ENCODE measurements around the gene MAML1. TPM values are rescaled to one million over a fixed set of nuclear protein-coding genes. Genes with fewer than 3 reads are reported as not detected.

Gene MAML1
- total and polyA plus RNA-seq, 10 of the 15 experiments (the other 5 are each of a cell fraction or from before 2014, with no cell fraction given) = 0.42 to 23.9 (median 7.3) TPM

GRCh38 chr5:179812135-179812825 lies 79.7 kb downstream of the MAML1 start (continued):
- no peak for TF ChIP-seq ZNF592 (IDR thresholded peaks at IDR 0.05)
- no peak for TF ChIP-seq TAF1 (IDR thresholded peaks at IDR 0.05; ENCODE audit: borderline replicate concordance, low read depth, low read length)
- TF ChIP-seq CHD4 (IDR thresholded peaks at IDR 0.05) = no peak
- TF ChIP-seq RUNX3 (IDR thresholded peaks at IDR 0.05; ENCODE audit: low read length) = no peak
- TF ChIP-seq PAX5 (IDR thresholded peaks at IDR 0.05; ENCODE audit: borderline replicate concordance, low read depth, low read length) = no peak

GRCh38 chr5:179812997-179813607 lies 80.5 kb downstream of the MAML1 start:
- Histone ChIP-seq H4K20me1 (ENCODE audit: control insufficient read depth, insufficient read depth) (no peaks in the 10 kb centered on the region), H3K36me3 (ENCODE audit: control insufficient read depth in 2 of 2, insufficient read depth in 2 of 2, low read length in 1 of 2) (no peaks in the 10 kb centered on the region; a peak in 1 of 4 replicates), H3K9me3 (replicated peaks; ENCODE audit: control insufficient read depth, insufficient read depth, low read length) (no peaks in the 10 kb centered on the region), H3K27me3 (replicated peaks in 1 of 2; ENCODE audit: control insufficient read depth in 2 of 2, insufficient read depth in 2 of 2, low read length in 1 of 2) (no peaks in the 10 kb centered on the region), H3K9ac (ENCODE audit: control insufficient read depth, insufficient read depth, low read length) (no peak overlapping the region), H3K4me1 (ENCODE audit: control insufficient read depth, insufficient read depth, low read length) (peaks cover 9% of the 10 kb centered on the region), H3K79me2 (ENCODE audit: control insufficient read depth, insufficient read depth, low read length) (no peaks in the 10 kb centered on the region), H3K4me2 (ENCODE audit: control insufficient read depth, insufficient read depth) (no peak overlapping the region), H3K27ac (ENCODE audit: control insufficient read depth, insufficient read depth) (no peak overlapping the region), H3K4me3 (no peak overlapping the region), H2AFZ (ENCODE audit: control insufficient read depth, low read depth, low read length) (no peak overlapping the region)
- RAD21 ChIA-PET (ENCODE audit: unreplicated experiment) = no interaction called here
- DNase-seq (ENCODE audit: low read depth, low spot score) = no peak
- FAIRE-seq = no peak
- ATAC-seq = no peak
- 98% methylated on average over 5 of the region's 5 CpGs for WGBS (ENCODE audit: insufficient coverage, insufficient replicate concordance, low lambda C conversion rate, missing lambda C conversion rate)
- POLR2A ChIA-PET = interaction anchor here (0.7 kb wide), 1 partner anchor 53 kb away, joined by 3 read pairs; no protein-coding TSS in a partner anchor
- intact Hi-C loops (cut with micrococcal nuclease; ENCODE audit: unreplicated experiment) (no loop called here), in situ Hi-C loops (cut with MboI) (loop anchor here (10.0 to 25.0 kb wide), 2 partner anchors 999 to 1688 kb away; partner anchors contain the start of gene MGAT1)
- CTCF ChIA-PET = no interaction called here
- SMC1A ChIA-PET (ENCODE audit: uncharacterized antibody, unreplicated experiment) = no interaction called here
- no peak for TF ChIP-seq CHD1 (IDR thresholded peaks at IDR 0.05; ENCODE audit: low read depth, low read length)
- no peak for TF ChIP-seq SIN3A (IDR thresholded peaks at IDR 0.05; ENCODE audit: low read depth, low read length)
- TF ChIP-seq, protein P1, sequence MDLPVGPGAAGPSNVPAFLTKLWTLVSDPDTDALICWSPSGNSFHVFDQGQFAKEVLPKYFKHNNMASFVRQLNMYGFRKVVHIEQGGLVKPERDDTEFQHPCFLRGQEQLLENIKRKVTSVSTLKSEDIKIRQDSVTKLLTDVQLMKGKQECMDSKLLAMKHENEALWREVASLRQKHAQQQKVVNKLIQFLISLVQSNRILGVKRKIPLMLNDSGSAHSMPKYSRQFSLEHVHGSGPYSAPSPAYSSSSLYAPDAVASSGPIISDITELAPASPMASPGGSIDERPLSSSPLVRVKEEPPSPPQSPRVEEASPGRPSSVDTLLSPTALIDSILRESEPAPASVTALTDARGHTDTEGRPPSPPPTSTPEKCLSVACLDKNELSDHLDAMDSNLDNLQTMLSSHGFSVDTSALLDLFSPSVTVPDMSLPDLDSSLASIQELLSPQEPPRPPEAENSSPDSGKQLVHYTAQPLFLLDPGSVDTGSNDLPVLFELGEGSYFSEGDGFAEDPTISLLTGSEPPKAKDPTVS (IDR thresholded peaks at IDR 0.05; ENCODE audit: low read depth, low read length) = no peak
- TF ChIP-seq EZH2 (IDR thresholded peaks at IDR 0.05; ENCODE audit: borderline replicate concordance, control insufficient read depth, low read depth, low read length) = no peak
- no TSS peak for BruUV-seq (replicated peaks)
